ENCODE data around the gene SPTAN1.

The SPTAN1 gene

DNA sequence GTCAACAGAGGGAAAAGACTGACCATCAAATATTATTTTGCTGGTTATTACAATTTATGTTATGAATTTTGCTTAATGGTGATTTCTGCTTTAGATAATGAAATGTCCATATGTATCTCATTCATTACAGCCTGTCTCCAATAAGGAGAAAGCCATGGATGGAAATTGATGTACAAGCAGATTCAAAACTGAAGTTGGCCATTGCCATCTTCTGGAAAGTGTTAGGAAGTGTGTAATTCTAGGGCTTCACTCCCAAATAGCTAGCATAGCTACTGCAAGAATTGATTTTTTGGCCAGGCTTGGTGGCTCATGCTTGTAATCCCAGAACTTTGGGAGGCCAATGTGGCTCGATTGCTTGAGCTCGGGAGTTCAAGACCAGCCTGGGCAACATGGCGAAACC, 58.5 kb downstream of the SPTAN1 start:
- H3K27ac ChIP-seq, result no peak overlapping the region
- no peak for TF ChIP-seq ZFX (IDR thresholded peaks at IDR 0.05)
- TF ChIP-seq, protein P1, sequence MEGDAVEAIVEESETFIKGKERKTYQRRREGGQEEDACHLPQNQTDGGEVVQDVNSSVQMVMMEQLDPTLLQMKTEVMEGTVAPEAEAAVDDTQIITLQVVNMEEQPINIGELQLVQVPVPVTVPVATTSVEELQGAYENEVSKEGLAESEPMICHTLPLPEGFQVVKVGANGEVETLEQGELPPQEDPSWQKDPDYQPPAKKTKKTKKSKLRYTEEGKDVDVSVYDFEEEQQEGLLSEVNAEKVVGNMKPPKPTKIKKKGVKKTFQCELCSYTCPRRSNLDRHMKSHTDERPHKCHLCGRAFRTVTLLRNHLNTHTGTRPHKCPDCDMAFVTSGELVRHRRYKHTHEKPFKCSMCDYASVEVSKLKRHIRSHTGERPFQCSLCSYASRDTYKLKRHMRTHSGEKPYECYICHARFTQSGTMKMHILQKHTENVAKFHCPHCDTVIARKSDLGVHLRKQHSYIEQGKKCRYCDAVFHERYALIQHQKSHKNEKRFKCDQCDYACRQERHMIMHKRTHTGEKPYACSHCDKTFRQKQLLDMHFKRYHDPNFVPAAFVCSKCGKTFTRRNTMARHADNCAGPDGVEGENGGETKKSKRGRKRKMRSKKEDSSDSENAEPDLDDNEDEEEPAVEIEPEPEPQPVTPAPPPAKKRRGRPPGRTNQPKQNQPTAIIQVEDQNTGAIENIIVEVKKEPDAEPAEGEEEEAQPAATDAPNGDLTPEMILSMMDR (conservative IDR thresholded peaks at IDR 0.05), result no peak

DNA sequence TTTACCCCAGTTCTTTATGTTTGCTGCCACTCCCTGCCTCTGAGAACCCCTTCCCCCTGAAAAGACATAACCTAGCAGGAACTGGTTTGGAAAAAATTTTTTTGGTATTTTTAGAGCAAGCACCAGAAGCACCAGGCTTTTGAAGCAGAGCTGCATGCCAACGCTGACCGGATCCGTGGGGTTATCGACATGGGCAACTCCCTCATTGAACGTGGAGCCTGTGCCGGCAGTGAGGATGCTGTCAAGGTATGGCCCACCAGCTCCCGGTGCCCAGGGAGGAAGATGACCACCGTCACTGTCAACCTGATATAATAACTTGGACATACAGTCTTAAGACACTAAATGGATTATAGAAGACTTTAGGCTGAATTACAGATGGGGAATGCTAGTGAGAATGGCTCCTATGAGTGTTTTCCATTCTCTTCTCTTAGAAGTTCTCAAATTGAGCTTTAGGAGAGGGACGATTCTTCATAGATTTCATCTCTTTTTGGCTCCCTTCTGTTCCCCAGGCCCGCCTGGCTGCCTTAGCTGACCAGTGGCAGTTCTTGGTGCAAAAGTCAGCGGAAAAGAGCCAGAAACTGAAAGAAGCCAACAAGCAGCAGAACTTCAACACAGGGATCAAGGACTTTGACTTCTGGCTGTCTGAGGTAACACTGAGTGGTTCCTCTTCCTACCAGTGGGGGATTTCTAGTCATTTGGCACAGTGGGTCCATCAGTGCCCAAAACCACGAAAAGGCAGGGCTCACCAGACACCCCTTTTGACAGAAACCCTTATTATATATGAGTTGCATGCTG, 59.4 kb downstream of the SPTAN1 start:
- TF ChIP-seq, protein P1 (conservative IDR thresholded peaks at IDR 0.05), result no peak
- no peak for TF ChIP-seq ZFX (IDR thresholded peaks at IDR 0.05)
- no peak overlapping the region for H3K27ac ChIP-seq

GRCh38 chr9:128614728-128615127, 62.3 kb downstream of the SPTAN1 start:
- H3K27ac ChIP-seq, result no peak overlapping the region
- no peak for TF ChIP-seq ZFX (IDR thresholded peaks at IDR 0.05)
- TF ChIP-seq, protein P1 (conservative IDR thresholded peaks at IDR 0.05), result no peak

- H3K27ac ChIP-seq, result no peak overlapping the region
- TF ChIP-seq, protein P1 (conservative IDR thresholded peaks at IDR 0.05), result no peak
- TF ChIP-seq ZFX (IDR thresholded peaks at IDR 0.05), result no peak
Measured at GRCh38 chr9:128615571-128615970, 63.2 kb downstream of the SPTAN1 start.

- H3K27ac ChIP-seq, result no peak overlapping the region
Measured at GRCh38 chr9:128617943-128618342, 65.6 kb downstream of the SPTAN1 start.

GRCh38 chr9:128619127-128619526, 66.7 kb downstream of the SPTAN1 start:
- TF ChIP-seq, protein P1 (conservative IDR thresholded peaks at IDR 0.05), result no peak
- TF ChIP-seq ZFX (IDR thresholded peaks at IDR 0.05), result no peak

More at GRCh38 chr9:128617943-128618342, 65.6 kb downstream of the SPTAN1 start:
- TF ChIP-seq ZFX (IDR thresholded peaks at IDR 0.05), result no peak
- TF ChIP-seq, protein P1 (conservative IDR thresholded peaks at IDR 0.05), result no peak

DNA sequence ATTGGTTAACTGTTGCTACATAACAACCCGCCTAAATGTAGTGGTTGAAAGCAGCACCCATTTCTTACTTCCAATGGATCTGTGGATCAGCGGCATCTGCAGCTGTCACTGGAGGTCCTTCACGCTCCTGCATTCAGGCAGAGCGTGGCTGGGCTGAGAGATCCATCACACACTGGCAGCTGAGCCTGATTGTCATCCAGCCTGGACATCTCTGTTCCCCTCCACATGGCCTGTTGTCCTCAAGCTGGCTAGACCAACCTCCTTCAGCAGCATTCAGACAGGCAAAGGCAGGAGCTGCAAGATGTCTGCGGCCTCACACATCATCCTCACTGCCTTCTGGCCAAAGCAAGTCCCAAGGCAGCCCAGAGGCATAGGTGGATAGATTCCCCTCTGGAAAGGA, 67.4 kb downstream of the SPTAN1 start:
- TF ChIP-seq, protein P1 (conservative IDR thresholded peaks at IDR 0.05), result no peak
- no peak for TF ChIP-seq ZFX (IDR thresholded peaks at IDR 0.05)
- H3K27ac ChIP-seq, result no peak overlapping the region

More at GRCh38 chr9:128619127-128619526, 66.7 kb downstream of the SPTAN1 start:
- no peak overlapping the region for H3K27ac ChIP-seq
